Measurements from ENCODE around the gene CCL23. TPM values are rescaled to one million over a fixed set of nuclear protein-coding genes. Genes with fewer than 3 reads are reported as not detected.

The CCL23 gene
- total and polyA plus RNA-seq, 2 donors (not counting 1 experiment from before 2014, with no cell fraction given), result not detected

GRCh38 chr17:36014946-36015345 lies 2.8 kb downstream of the CCL23 start:
- no peak overlapping the region for H3K4me2 ChIP-seq (ENCODE audit: extremely low read depth, insufficient read depth, low read length)
- TF ChIP-seq EZH2 (IDR thresholded peaks at IDR 0.05; ENCODE audit: low read length, missing control alignments) (no peak), CTCF (conservative IDR thresholded peaks at IDR 0.05 in 1 of 2, IDR thresholded peaks at IDR 0.05 in 1 of 2; ENCODE audit: low read depth in 1 of 2, low read length in 2 of 2) (no peak)
- no peaks in the 10 kb centered on the region for H3K9me3 ChIP-seq (ENCODE audit: control insufficient read depth, insufficient read depth, low read depth, low read length)
- H3K36me3 ChIP-seq (ENCODE audit: control insufficient read depth, insufficient read depth, low read length), result no peaks in the 10 kb centered on the region
- no peak overlapping the region for H2AFZ ChIP-seq (ENCODE audit: low read length)
- H3K4me3 ChIP-seq (replicated peaks in 1 of 4; ENCODE audit: control extremely low read depth in 1 of 4, insufficient read depth in 1 of 4, low read depth in 3 of 4, low read length in 4 of 4), result no peak overlapping the region
- no peaks in the 10 kb centered on the region for H4K20me1 ChIP-seq (ENCODE audit: control insufficient read depth, extremely low read depth, insufficient read depth, low read length)
- H3K4me1 ChIP-seq (ENCODE audit: control insufficient read depth, extremely low read depth, insufficient read depth, low read length), result no peaks in the 10 kb centered on the region
- no peaks in the 10 kb centered on the region for H3K79me2 ChIP-seq (ENCODE audit: control insufficient read depth, insufficient read depth, low read length)
- no peak overlapping the region for H3K27ac ChIP-seq (ENCODE audit: insufficient read depth, low read length)
- DNase-seq (ENCODE audit: low read depth in 2 of 2), result no peak
- H3K27me3 ChIP-seq (ENCODE audit: control insufficient read depth, insufficient read depth, low read length), result no peaks in the 10 kb centered on the region
- no peak overlapping the region for H3K9ac ChIP-seq (ENCODE audit: insufficient read depth, low read length)

GRCh38 chr17:36011201-36011600 lies 6.6 kb downstream of the CCL23 start:
- Histone ChIP-seq H3K27me3 (ENCODE audit: control insufficient read depth, insufficient read depth, low read length) (no peaks in the 10 kb centered on the region), H3K4me1 (ENCODE audit: control insufficient read depth, extremely low read depth, insufficient read depth, low read length) (no peaks in the 10 kb centered on the region), H3K4me2 (ENCODE audit: extremely low read depth, insufficient read depth, low read length) (no peak overlapping the region), H3K4me3 (replicated peaks in 1 of 4; ENCODE audit: control extremely low read depth in 1 of 4, insufficient read depth in 1 of 4, low read depth in 3 of 4, low read length in 4 of 4) (no peak overlapping the region), H3K36me3 (ENCODE audit: control insufficient read depth, insufficient read depth, low read length) (no peaks in the 10 kb centered on the region), H3K9me3 (ENCODE audit: control insufficient read depth, insufficient read depth, low read depth, low read length) (no peaks in the 10 kb centered on the region), H3K27ac (ENCODE audit: insufficient read depth, low read length) (no peak overlapping the region), H4K20me1 (ENCODE audit: control insufficient read depth, extremely low read depth, insufficient read depth, low read length) (no peaks in the 10 kb centered on the region), H3K79me2 (ENCODE audit: control insufficient read depth, insufficient read depth, low read length) (no peaks in the 10 kb centered on the region), H2AFZ (ENCODE audit: low read length) (no peak overlapping the region), H3K9ac (ENCODE audit: insufficient read depth, low read length) (no peak overlapping the region)
- no peak for DNase-seq (ENCODE audit: low read depth in 2 of 2)
- TF ChIP-seq EZH2 (IDR thresholded peaks at IDR 0.05; ENCODE audit: low read length, missing control alignments), result no peak
- TF ChIP-seq CTCF (conservative IDR thresholded peaks at IDR 0.05 in 1 of 2, IDR thresholded peaks at IDR 0.05 in 1 of 2; ENCODE audit: low read depth in 1 of 2, low read length in 2 of 2), result no peak

GRCh38 chr17:36008998-36009665 lies 8.6 kb downstream of the CCL23 start:
- no peak overlapping the region for H3K9ac ChIP-seq (ENCODE audit: insufficient read depth, low read length)
- H3K9me3 ChIP-seq (ENCODE audit: control insufficient read depth, insufficient read depth, low read depth, low read length), result no peaks in the 10 kb centered on the region
- no peaks in the 10 kb centered on the region for H3K27me3 ChIP-seq (ENCODE audit: control insufficient read depth, insufficient read depth, low read length)
- H2AFZ ChIP-seq (ENCODE audit: low read length), result no peak overlapping the region
- DNase-seq (ENCODE audit: low read depth in 2 of 2), result peak in 1 of 2 donors; percentile 12
- H3K4me3 ChIP-seq (replicated peaks in 1 of 4; ENCODE audit: control extremely low read depth in 1 of 4, insufficient read depth in 1 of 4, low read depth in 3 of 4, low read length in 4 of 4), result no peak overlapping the region
- no peaks in the 10 kb centered on the region for H3K36me3 ChIP-seq (ENCODE audit: control insufficient read depth, insufficient read depth, low read length)
- H3K4me2 ChIP-seq (ENCODE audit: extremely low read depth, insufficient read depth, low read length), result no peak overlapping the region
- no peak overlapping the region for H3K27ac ChIP-seq (ENCODE audit: insufficient read depth, low read length)
- H3K4me1 ChIP-seq (ENCODE audit: control insufficient read depth, extremely low read depth, insufficient read depth, low read length), result no peaks in the 10 kb centered on the region
- TF ChIP-seq EZH2 (IDR thresholded peaks at IDR 0.05; ENCODE audit: low read length, missing control alignments) (no peak), CTCF (conservative IDR thresholded peaks at IDR 0.05 in 1 of 2, IDR thresholded peaks at IDR 0.05 in 1 of 2; ENCODE audit: low read depth in 1 of 2, low read length in 2 of 2) (peak; percentile 30 to 33)
- H4K20me1 ChIP-seq (ENCODE audit: control insufficient read depth, extremely low read depth, insufficient read depth, low read length), result no peaks in the 10 kb centered on the region
- no peaks in the 10 kb centered on the region for H3K79me2 ChIP-seq (ENCODE audit: control insufficient read depth, insufficient read depth, low read length)

All from fibroblast of lung (primary cell).